Measurements from ENCODE around the gene TMEM69. TPM values are rescaled to one million over a fixed set of nuclear protein-coding genes. Genes with fewer than 3 reads are reported as not detected.

TMEM69 gene
- total RNA-seq, 4 donors from 2014 or later = 21.8 to 32.9 (median 22.8) TPM

DNA sequence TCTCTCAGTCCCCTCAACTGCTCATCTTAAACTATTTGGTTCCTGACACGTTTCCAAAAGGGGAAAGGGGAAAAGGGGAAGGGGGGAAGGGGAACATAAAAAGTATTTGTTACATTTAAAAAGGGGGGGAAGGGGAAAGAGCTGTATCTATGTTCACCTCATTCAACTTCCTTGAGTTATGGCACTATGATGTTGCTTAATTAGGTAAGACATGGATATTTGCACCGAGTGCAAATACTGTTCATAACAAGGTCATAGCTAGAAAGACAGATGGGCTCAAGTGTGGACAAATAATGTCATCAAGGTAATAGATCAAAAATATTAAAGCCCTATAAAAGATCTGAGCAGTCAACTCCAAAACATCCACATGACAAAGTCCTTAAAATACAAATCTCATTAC lies 27.6 kb upstream of the TMEM69 start:
- no peak overlapping the region for H3K4me3 ChIP-seq (ENCODE audit: low read depth, poor library complexity, severe bottlenecking)
- no peak for DNase-seq (ENCODE audit: low spot score in 2 of 2)
- TF ChIP-seq POLR2A (IDR thresholded peaks at IDR 0.05) = no peak
- TF ChIP-seq, protein P1, sequence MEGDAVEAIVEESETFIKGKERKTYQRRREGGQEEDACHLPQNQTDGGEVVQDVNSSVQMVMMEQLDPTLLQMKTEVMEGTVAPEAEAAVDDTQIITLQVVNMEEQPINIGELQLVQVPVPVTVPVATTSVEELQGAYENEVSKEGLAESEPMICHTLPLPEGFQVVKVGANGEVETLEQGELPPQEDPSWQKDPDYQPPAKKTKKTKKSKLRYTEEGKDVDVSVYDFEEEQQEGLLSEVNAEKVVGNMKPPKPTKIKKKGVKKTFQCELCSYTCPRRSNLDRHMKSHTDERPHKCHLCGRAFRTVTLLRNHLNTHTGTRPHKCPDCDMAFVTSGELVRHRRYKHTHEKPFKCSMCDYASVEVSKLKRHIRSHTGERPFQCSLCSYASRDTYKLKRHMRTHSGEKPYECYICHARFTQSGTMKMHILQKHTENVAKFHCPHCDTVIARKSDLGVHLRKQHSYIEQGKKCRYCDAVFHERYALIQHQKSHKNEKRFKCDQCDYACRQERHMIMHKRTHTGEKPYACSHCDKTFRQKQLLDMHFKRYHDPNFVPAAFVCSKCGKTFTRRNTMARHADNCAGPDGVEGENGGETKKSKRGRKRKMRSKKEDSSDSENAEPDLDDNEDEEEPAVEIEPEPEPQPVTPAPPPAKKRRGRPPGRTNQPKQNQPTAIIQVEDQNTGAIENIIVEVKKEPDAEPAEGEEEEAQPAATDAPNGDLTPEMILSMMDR (IDR thresholded peaks at IDR 0.05) = no peak
- intact Hi-C loops (cut with DNase I; ENCODE audit: low total_unique reads) = no loop called here
- WGBS, 2 donors = 65 to 72% methylated on average over 2 of the region's 2 CpGs

DNA sequence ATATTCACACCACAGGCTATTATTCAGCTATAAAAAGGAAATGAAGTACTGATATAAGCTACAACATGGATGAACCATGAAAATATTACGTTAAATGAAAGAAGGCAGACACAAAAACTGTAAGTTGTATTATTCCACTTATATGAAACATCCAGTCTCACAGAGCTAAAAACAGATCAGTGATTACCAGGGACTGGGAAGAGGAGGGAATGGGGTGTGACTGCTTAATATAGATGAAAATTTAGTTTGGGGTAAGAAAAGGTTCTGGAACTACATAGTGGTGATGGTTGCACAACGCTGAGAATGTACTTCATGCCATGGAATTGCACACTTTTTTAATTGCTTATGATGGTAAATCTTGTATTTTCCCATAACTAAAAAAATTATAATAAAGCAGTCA lies 21.1 kb upstream of the TMEM69 start:
- intact Hi-C loops (cut with DNase I; ENCODE audit: low total_unique reads) = no loop called here
- WGBS, 2 donors = 84 to 88% methylated on average over 2 of the region's 2 CpGs
- DNase-seq (ENCODE audit: low spot score in 2 of 2) = no peak

DNA sequence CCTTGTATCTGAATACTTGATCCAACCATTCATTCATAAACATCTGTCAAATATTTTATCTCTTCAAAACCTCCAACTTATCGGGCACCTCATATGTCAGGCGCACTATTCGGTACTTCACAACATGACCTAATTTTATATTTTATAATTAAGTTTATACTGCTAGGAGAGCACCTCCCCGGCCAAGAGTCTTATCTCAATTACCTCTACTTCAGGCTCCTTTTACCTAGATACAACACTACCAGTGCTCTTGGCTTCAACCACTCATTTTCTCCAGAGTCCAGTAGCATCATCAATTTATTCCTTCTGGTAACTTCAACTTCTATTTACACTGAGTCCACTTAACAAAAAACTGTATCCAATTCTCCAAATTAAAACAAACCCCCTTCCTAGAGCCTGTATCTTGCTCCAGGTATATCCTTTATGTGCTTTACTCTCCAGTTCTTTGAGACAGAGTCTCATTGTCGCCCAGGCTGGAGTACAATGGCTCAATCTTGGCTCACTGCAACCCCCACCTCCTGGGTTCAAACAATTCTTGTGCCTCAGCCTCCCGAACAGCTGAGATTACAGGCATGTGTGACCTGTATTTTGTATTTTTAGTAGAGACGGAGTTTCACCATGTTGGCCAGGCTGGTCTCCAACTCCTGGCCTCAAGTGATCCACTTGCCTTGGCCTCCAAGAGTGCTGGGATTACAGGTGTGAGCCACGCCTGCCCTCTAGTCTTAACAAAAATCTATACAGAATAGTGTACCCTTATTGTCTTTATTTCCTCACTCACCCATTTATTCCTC lies 20.5 kb upstream of the TMEM69 start:
- 79 to 89% methylated on average over 8 of the region's 8 CpGs for WGBS, 2 donors

More for the DNA sequence above, 21.1 kb upstream of the TMEM69 start:
- TF ChIP-seq, protein P1 (IDR thresholded peaks at IDR 0.05) = no peak
- no peak for TF ChIP-seq POLR2A (IDR thresholded peaks at IDR 0.05)
- no peak overlapping the region for H3K4me3 ChIP-seq (ENCODE audit: low read depth, poor library complexity, severe bottlenecking)

DNA sequence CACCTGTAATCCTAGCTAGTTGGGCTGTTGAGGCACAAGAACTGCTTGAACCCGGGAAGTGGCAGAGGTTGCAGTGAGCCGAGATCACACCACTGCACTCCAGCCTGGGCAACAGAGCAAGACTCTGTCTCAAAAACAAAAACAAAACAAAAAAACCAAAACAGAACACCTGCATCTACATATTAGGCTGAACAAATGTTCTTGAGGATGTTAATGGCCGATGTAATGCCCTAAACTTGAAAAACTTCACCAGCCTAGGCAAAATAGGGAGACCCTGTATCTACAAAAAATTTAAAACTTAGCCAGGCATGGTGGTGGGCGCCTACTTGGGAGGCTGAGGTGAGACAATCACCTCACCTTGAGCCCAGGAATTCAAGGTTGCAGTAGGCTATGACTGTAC lies 19.5 kb upstream of the TMEM69 start:
- WGBS, 2 donors = 96 to 99% methylated on average over 4 of the region's 4 CpGs
- intact Hi-C loops (cut with DNase I; ENCODE audit: low total_unique reads) = no loop called here
- no peak overlapping the region for H3K4me3 ChIP-seq (ENCODE audit: low read depth, poor library complexity, severe bottlenecking)
- no peak for TF ChIP-seq POLR2A (IDR thresholded peaks at IDR 0.05)
- TF ChIP-seq, protein P1 (IDR thresholded peaks at IDR 0.05) = no peak
- no peak for DNase-seq (ENCODE audit: low spot score in 2 of 2)

More for the DNA sequence above, 20.5 kb upstream of the TMEM69 start:
- no peak for DNase-seq (ENCODE audit: low spot score in 2 of 2)
- TF ChIP-seq POLR2A (IDR thresholded peaks at IDR 0.05) = no peak
- TF ChIP-seq, protein P1 (IDR thresholded peaks at IDR 0.05) = no peak
- intact Hi-C loops (cut with DNase I; ENCODE audit: low total_unique reads) = no loop called here
- H3K4me3 ChIP-seq (ENCODE audit: low read depth, poor library complexity, severe bottlenecking) = no peak overlapping the region

DNA sequence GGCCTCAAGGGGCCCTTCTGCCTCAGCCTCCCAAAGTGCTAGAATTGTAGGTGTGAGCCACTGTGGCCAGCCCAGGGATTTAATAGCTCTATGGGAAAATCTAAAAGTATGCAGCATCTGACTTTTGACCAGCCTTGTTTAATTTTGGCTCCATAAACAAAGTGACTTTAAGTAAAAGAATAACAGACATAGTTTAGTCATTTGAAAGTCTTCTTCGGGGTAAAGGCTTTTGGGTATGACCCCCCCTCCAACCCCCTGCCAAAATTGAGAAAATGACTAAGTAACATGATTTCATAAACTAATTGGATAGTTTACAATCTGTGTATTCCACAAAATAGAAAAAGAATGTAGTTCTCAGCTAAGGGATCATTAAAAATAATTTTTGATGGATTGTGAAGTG lies 18.6 kb upstream of the TMEM69 start:
- no peak for DNase-seq (ENCODE audit: low spot score in 2 of 2)
- no peak overlapping the region for H3K4me3 ChIP-seq (ENCODE audit: low read depth, poor library complexity, severe bottlenecking)
- intact Hi-C loops (cut with DNase I; ENCODE audit: low total_unique reads) = no loop called here
- TF ChIP-seq, protein P1 (IDR thresholded peaks at IDR 0.05) = no peak
- TF ChIP-seq POLR2A (IDR thresholded peaks at IDR 0.05) = no peak
- 39 to 62% methylated on average over 1 of the region's 1 CpG for WGBS, 2 donors
